Large intestine (tissue), 3 donors: ENCODE measurements around the gene MELTF. TPM values are rescaled to one million over a fixed set of nuclear protein-coding genes. Genes with fewer than 3 reads are reported as not detected.
"Not testable (repeated sequence)": the region's sequence is repeated elsewhere in the genome, so short reads cannot be mapped to it uniquely, and the experiment has no call there.

ENCODE experiments used
- DNase-seq, 2 donors: peaks; one replicate each; pipeline versions ENCODE4 v3.0.0 to v3.0.0-alpha.2; 2013
- H3K27ac ChIP-seq: one replicate; pipeline ENCODE4 v1.5.1; 2013; ENCODE audit warnings: low read length
- H3K27me3 ChIP-seq: 2 replicates; pipeline ENCODE4 v1.6.1; 2013; ENCODE audit warnings: low read length; ENCODE audit not compliant: control insufficient read depth, insufficient read depth
- H3K36me3 ChIP-seq: 2 replicates; pipeline ENCODE4 v1.6.1; 2013; ENCODE audit warnings: low read length; ENCODE audit not compliant: control insufficient read depth, insufficient read depth
- H3K4me1 ChIP-seq: one replicate; pipeline ENCODE4 v1.6.1; 2013; ENCODE audit warnings: low read length; ENCODE audit not compliant: control insufficient read depth, insufficient read depth
- H3K4me3 ChIP-seq: one replicate; pipeline ENCODE4 v1.5.1; 2013; ENCODE audit warnings: low read length
- H3K9me3 ChIP-seq: one replicate; pipeline ENCODE4 v1.6.1; 2013; ENCODE audit warnings: mild to moderate bottlenecking, low read depth, low read length, moderate library complexity; ENCODE audit not compliant: control insufficient read depth
- WGBS: methylation state at CpG from one replicate; pipeline ENCODE4 v1.1.5; 2013; ENCODE audit warnings: low lambda C conversion rate; ENCODE audit not compliant: insufficient coverage; 5-methylcytosine and 5-hydroxymethylcytosine counted together
- polyA plus RNA-seq: library from polyadenylated mRNA; unstranded; fragments of 120-200 nt; gene quantifications from one replicate; pipeline ENCODE4 v1.2.1, GENCODE V29; 2013

The MELTF gene
- polyA plus RNA-seq, 1 donor, result 414 TPM

GRCh38 chr3:197040658-197041057 lies 11.0 kb upstream of the MELTF start:
- WGBS, result 100% methylated on average over 1 of the region's 4 CpGs

GRCh38 chr3:197038679-197039462 lies 9.3 kb upstream of the MELTF start:
- H3K27me3 ChIP-seq, result no peaks in the 10 kb centered on the region
- no peak for DNase-seq
- no peak overlapping the region for H3K4me3 ChIP-seq
- no peaks in the 10 kb centered on the region for H3K4me1 ChIP-seq
- H3K27ac ChIP-seq, result no peak overlapping the region
- H3K9me3 ChIP-seq, result no peaks in the 10 kb centered on the region
- peaks cover 5% of the 10 kb centered on the region for H3K36me3 ChIP-seq
- WGBS, result 89% methylated on average over 3 of the region's 14 CpGs

More at GRCh38 chr3:197040658-197041057, 11.0 kb upstream of the MELTF start:
- Histone ChIP-seq H3K4me3 (no peak overlapping the region), H3K27ac (no peak overlapping the region), H3K4me1 (no peaks in the 10 kb centered on the region), H3K36me3 (peaks cover 11% of the 10 kb centered on the region), H3K9me3 (no peaks in the 10 kb centered on the region), H3K27me3 (no peaks in the 10 kb centered on the region)
- DNase-seq, result no peak

- DNase-seq, result no peak
- Histone ChIP-seq H3K27me3 (no peaks in the 10 kb centered on the region), H3K4me3 (no peak overlapping the region), H3K27ac (no peak overlapping the region), H3K4me1 (peaks cover 15% of the 10 kb centered on the region), H3K9me3 (no peaks in the 10 kb centered on the region), H3K36me3 (no peaks in the 10 kb centered on the region)
- WGBS, result no CpG with 5 or more reads among the region's 3 CpGs
Observed at GRCh38 chr3:197035577-197035976, 6.0 kb upstream of the MELTF start.

- not testable (repeated sequence) for DNase-seq, H3K27me3 ChIP-seq, H3K4me3 ChIP-seq, H3K36me3 ChIP-seq, H3K9me3 ChIP-seq, H3K27ac ChIP-seq
- no CpG with 5 or more reads among the region's 5 CpGs for WGBS
- peaks cover 18% of the 10 kb centered on the region for H3K4me1 ChIP-seq
Observed at GRCh38 chr3:197034778-197035177, 5.2 kb upstream of the MELTF start.

DNA sequence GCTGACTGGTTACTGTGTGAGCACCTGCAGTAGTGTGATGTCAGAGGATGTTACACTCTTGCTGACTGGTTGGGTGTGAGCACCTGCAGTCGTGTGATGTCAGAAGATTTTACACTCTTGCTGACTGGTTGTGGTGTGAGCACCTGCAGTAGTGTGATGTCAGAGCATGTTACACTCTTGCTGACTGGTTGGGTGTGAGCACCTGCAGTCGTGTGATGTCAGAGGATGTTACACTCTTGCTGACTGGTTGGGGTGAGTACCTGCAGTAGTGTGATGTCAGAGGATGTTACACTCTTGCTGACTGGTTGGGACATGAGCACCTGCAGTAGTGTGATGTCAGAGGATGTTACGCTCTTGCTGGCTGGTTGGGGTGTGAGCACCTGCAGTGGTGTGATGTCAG lies 4.1 kb upstream of the MELTF start:
- DNase-seq, result not testable (repeated sequence)
- no CpG with 5 or more reads among the region's 3 CpGs for WGBS

GRCh38 chr3:197031315-197032285 lies 2.0 kb upstream of the MELTF start:
- Histone ChIP-seq H3K27ac (peak overlapping the region; percentile 93), H3K27me3 (no peaks in the 10 kb centered on the region), H3K9me3 (no peaks in the 10 kb centered on the region), H3K4me1 (peaks cover 24% of the 10 kb centered on the region), H3K36me3 (peaks cover 10% of the 10 kb centered on the region), H3K4me3 (no peak overlapping the region)
- peak; percentile 96 to 97 for DNase-seq
- 0% methylated on average over 1 of the region's 12 CpGs for WGBS

More for the DNA sequence above, 4.1 kb upstream of the MELTF start:
- H3K4me3 ChIP-seq, H3K27me3 ChIP-seq, H3K27ac ChIP-seq, H3K9me3 ChIP-seq, H3K36me3 ChIP-seq: not testable (repeated sequence)
- H3K4me1 ChIP-seq, result peaks cover 22% of the 10 kb centered on the region

GRCh38 chr3:197030379-197031314 lies 1.0 kb upstream of the MELTF start:
- Histone ChIP-seq H3K27me3 (no peaks in the 10 kb centered on the region), H3K27ac (peak overlapping the region; percentile 93), H3K4me1 (peaks cover 31% of the 10 kb centered on the region), H3K9me3 (no peaks in the 10 kb centered on the region), H3K4me3 (no peak overlapping the region), H3K36me3 (peaks cover 20% of the 10 kb centered on the region)
- 90% methylated on average over 2 of the region's 33 CpGs for WGBS
- DNase-seq, result no peak

DNA sequence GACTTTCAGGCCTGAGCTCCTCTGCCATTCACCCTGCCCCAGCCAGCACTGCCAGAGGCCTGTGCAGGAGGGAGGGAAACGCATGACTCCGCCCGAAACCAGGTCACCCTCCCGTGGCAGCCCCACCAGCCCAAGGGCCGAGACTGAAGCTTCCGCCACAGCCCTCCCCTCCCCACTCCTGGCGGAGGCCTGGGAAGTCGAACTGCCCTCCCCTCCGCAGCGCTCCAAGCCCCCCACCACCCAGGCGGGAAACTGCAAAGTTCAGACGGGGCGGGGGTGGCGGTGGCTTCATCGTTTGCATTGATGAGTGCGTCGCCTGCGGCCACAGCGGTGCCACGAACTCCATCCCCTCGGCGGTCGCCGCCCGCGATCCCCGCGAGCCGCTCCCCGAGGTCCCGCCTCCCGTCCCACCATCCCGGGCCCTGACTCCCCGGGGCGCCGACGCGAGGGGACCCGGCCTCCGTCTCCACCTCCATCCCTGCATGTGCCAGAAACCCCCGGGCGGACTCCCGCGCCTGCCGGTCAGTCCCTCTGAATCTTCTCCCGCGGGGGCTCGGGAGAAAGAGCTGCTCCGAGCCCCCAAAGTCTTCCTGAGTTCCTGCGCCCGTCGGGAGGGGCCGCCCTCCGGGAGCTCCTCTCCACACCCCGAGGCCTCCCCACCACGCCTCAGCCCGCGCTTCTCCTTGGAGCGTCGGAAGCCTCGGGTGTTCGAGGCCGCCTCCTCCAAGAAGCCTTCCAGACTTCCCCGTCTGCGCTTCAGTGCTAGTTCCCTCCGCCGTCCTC lies 698 bp downstream of the MELTF start:
- Histone ChIP-seq H3K27ac (peak overlapping the region; percentile 83), H3K9me3 (no peaks in the 10 kb centered on the region), H3K4me1 (peaks cover 35% of the 10 kb centered on the region), H3K36me3 (peaks cover 34% of the 10 kb centered on the region), H3K27me3 (no peaks in the 10 kb centered on the region), H3K4me3 (peak overlapping the region; percentile 95)
- WGBS, result no CpG with 5 or more reads among the region's 67 CpGs
- DNase-seq, result peak in 1 of 2 donors; percentile 57

- Histone ChIP-seq H3K27me3 (no peaks in the 10 kb centered on the region), H3K36me3 (peaks cover 39% of the 10 kb centered on the region), H3K4me3 (peak overlapping the region; percentile 95), H3K4me1 (peaks cover 37% of the 10 kb centered on the region), H3K9me3 (peaks cover 3% of the 10 kb centered on the region), H3K27ac (peak overlapping the region; percentile 83)
- DNase-seq, result no peak
- 83% methylated on average over 1 of the region's 22 CpGs for WGBS
Observed at GRCh38 chr3:197027896-197028727, 1.5 kb downstream of the MELTF start.
